ENCODE measurements around the gene CEMP1. TPM values are rescaled to one million over a fixed set of nuclear protein-coding genes. Genes with fewer than 3 reads are reported as not detected.

CEMP1 gene
- total and polyA plus RNA-seq, 10 of the 15 experiments (the other 5 are each of a cell fraction or from before 2014, with no cell fraction given): 0.05 to 8.2 (median 1.5) TPM; not detected in 5

DNA sequence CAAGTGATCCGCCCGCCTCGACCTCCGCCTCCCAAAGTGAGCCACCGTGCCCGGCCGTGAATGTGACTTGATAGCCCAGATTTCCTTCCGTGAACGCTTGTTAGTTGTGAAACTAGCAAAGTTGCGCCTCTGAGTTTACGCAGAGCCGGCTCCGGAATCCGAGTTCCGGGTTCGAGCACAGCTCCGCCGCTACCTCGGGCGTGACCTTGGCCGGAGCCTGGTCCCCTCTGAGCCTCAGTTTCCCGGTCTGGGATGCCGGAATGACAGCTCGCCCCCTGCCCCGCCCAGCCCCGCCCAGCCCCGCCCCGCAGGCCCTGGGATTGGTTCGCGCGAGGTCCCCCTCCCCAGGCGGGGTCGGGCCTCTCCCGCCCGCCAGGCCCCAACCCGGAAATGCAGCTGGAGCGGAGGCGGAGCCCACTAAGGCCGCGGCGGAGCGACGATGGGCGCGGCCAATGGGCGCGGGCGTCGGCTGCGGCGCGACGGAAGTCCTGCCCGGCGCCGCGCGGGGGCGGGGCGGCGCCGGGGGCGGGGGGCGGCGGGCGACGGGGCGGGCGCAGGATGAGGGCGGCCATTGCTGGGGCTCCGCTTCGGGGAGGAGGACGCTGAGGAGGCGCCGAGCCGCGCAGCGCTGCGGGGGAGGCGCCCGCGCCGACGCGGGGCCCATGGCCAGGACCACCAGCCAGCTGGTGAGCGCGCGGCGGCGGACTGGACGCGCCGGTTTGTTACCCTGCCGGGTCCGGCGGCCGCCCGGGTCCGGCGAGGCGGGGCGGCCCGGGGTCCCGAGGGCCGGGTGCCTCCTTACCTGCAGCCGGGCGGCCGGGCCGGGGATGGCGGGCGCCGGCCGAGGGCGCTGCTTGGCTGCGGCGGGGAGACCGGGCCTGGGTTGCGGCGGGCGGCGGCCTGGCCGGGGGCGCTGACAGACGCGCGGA lies 6.5 kb upstream of the CEMP1 start, which contains the start of gene PDPK1 (continued):
- no peak for TF ChIP-seq IKZF2 (IDR thresholded peaks at IDR 0.05)
- peak; percentile 33; the same call in 1 of the 2 replicates for TF ChIP-seq DPF2 (IDR thresholded peaks at IDR 0.05)
- TF ChIP-seq MTA3 (IDR thresholded peaks at IDR 0.05; ENCODE audit: borderline replicate concordance, low read length): no peak
- TF ChIP-seq ZNF274 (IDR thresholded peaks at IDR 0.05; ENCODE audit: insufficient read depth, insufficient read length): no peak
- TF ChIP-seq WRNIP1 (IDR thresholded peaks at IDR 0.05; ENCODE audit: borderline replicate concordance, low read depth, low read length): no peak
- TF ChIP-seq, protein P1, sequence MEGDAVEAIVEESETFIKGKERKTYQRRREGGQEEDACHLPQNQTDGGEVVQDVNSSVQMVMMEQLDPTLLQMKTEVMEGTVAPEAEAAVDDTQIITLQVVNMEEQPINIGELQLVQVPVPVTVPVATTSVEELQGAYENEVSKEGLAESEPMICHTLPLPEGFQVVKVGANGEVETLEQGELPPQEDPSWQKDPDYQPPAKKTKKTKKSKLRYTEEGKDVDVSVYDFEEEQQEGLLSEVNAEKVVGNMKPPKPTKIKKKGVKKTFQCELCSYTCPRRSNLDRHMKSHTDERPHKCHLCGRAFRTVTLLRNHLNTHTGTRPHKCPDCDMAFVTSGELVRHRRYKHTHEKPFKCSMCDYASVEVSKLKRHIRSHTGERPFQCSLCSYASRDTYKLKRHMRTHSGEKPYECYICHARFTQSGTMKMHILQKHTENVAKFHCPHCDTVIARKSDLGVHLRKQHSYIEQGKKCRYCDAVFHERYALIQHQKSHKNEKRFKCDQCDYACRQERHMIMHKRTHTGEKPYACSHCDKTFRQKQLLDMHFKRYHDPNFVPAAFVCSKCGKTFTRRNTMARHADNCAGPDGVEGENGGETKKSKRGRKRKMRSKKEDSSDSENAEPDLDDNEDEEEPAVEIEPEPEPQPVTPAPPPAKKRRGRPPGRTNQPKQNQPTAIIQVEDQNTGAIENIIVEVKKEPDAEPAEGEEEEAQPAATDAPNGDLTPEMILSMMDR (IDR thresholded peaks at IDR 0.05 in 2 of 3, conservative IDR thresholded peaks at IDR 0.05 in 1 of 3; ENCODE audit: control insufficient read depth in 2 of 3, extremely low read depth in 1 of 3, insufficient read depth in 1 of 3, low read depth in 3 of 3, low read length in 3 of 3): no peak
- TF ChIP-seq EED (IDR thresholded peaks at IDR 0.05; ENCODE audit: low read depth): no peak
- TF ChIP-seq, protein P2, sequence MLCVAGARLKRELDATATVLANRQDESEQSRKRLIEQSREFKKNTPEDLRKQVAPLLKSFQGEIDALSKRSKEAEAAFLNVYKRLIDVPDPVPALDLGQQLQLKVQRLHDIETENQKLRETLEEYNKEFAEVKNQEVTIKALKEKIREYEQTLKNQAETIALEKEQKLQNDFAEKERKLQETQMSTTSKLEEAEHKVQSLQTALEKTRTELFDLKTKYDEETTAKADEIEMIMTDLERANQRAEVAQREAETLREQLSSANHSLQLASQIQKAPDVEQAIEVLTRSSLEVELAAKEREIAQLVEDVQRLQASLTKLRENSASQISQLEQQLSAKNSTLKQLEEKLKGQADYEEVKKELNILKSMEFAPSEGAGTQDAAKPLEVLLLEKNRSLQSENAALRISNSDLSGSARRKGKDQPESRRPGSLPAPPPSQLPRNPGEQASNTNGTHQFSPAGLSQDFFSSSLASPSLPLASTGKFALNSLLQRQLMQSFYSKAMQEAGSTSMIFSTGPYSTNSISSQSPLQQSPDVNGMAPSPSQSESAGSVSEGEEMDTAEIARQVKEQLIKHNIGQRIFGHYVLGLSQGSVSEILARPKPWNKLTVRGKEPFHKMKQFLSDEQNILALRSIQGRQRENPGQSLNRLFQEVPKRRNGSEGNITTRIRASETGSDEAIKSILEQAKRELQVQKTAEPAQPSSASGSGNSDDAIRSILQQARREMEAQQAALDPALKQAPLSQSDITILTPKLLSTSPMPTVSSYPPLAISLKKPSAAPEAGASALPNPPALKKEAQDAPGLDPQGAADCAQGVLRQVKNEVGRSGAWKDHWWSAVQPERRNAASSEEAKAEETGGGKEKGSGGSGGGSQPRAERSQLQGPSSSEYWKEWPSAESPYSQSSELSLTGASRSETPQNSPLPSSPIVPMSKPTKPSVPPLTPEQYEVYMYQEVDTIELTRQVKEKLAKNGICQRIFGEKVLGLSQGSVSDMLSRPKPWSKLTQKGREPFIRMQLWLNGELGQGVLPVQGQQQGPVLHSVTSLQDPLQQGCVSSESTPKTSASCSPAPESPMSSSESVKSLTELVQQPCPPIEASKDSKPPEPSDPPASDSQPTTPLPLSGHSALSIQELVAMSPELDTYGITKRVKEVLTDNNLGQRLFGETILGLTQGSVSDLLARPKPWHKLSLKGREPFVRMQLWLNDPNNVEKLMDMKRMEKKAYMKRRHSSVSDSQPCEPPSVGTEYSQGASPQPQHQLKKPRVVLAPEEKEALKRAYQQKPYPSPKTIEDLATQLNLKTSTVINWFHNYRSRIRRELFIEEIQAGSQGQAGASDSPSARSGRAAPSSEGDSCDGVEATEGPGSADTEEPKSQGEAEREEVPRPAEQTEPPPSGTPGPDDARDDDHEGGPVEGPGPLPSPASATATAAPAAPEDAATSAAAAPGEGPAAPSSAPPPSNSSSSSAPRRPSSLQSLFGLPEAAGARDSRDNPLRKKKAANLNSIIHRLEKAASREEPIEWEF (IDR thresholded peaks at IDR 0.05; ENCODE audit: insufficient replicate concordance, low read depth, low read length): no peak
- no peak; the same call in 1 of the 2 replicates for TF ChIP-seq TCF12 (IDR thresholded peaks at IDR 0.05; ENCODE audit: low read depth, low read length)
- TF ChIP-seq, protein P3, sequence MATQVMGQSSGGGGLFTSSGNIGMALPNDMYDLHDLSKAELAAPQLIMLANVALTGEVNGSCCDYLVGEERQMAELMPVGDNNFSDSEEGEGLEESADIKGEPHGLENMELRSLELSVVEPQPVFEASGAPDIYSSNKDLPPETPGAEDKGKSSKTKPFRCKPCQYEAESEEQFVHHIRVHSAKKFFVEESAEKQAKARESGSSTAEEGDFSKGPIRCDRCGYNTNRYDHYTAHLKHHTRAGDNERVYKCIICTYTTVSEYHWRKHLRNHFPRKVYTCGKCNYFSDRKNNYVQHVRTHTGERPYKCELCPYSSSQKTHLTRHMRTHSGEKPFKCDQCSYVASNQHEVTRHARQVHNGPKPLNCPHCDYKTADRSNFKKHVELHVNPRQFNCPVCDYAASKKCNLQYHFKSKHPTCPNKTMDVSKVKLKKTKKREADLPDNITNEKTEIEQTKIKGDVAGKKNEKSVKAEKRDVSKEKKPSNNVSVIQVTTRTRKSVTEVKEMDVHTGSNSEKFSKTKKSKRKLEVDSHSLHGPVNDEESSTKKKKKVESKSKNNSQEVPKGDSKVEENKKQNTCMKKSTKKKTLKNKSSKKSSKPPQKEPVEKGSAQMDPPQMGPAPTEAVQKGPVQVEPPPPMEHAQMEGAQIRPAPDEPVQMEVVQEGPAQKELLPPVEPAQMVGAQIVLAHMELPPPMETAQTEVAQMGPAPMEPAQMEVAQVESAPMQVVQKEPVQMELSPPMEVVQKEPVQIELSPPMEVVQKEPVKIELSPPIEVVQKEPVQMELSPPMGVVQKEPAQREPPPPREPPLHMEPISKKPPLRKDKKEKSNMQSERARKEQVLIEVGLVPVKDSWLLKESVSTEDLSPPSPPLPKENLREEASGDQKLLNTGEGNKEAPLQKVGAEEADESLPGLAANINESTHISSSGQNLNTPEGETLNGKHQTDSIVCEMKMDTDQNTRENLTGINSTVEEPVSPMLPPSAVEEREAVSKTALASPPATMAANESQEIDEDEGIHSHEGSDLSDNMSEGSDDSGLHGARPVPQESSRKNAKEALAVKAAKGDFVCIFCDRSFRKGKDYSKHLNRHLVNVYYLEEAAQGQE (IDR thresholded peaks at IDR 0.05; ENCODE audit: low read depth, low read length): no peak
- TF ChIP-seq KDM1A (IDR thresholded peaks at IDR 0.05; ENCODE audit: borderline replicate concordance): no peak
- no peak for TF ChIP-seq ZNF622 (IDR thresholded peaks at IDR 0.05)
- TF ChIP-seq, protein P4, sequence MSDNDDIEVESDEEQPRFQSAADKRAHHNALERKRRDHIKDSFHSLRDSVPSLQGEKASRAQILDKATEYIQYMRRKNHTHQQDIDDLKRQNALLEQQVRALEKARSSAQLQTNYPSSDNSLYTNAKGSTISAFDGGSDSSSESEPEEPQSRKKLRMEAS (IDR thresholded peaks at IDR 0.05; ENCODE audit: low read depth, low read length): no peak
- peak; percentile 51; the same call in 1 of the 2 replicates for TF ChIP-seq POLR2AphosphoS5 (IDR thresholded peaks at IDR 0.05; ENCODE audit: low read length)
- peak; percentile 77 for TF ChIP-seq BACH1 (IDR thresholded peaks at IDR 0.05; ENCODE audit: borderline replicate concordance)
- no peak for TF ChIP-seq NFIC (IDR thresholded peaks at IDR 0.05; ENCODE audit: low read depth, low read length)
- TF ChIP-seq RAD51 (IDR thresholded peaks at IDR 0.05): no peak
- no peak for TF ChIP-seq KLF5 (IDR thresholded peaks at IDR 0.05; ENCODE audit: partially characterized antibody)
- no peak for TF ChIP-seq RBBP5 (conservative IDR thresholded peaks at IDR 0.05)
- TF ChIP-seq TARDBP (IDR thresholded peaks at IDR 0.05; ENCODE audit: borderline replicate concordance): 0 out of 2 replicates have a peak, but pooled peaks have one; percentile 11
